ENCODE results near the gene RBMS3.
A peak's percentile ranks its signal among the peaks of the same experiment; 100 is the strongest.

Gene RBMS3

DNA sequence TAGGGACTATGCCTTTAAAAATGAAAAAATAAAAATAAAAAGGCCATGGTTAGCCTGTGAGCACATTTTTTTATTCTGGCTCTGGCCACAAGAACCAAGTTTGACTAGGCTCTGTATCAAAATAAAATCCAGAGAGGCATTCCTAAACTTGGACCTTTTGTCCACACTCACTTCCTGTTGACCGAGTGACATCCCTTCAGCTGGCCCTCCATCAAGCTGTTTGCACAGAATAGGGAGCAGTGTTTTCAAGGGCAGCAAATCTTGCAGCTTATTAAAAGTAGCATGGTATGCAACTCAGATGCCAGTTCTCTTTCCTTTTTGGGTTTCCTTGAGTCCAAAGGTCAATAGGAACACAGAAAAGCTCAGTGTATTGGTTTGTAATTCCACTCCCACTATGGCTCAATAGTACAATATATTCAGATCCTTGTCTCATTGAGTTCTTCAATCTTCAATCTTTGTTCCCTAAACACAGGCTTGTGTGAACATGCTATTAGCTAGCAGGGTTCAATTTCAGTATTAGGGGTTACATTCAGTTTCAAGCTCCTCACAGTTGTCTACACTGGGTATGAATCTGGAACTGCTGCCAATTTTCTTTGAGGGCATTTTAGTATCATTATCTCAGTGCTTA lies 244.5 kb downstream of the RBMS3 start:
- DNase-seq (ENCODE audit: low spot score), result peak; percentile 45

GRCh38 chr3:29527246-29527645 lies 246.4 kb downstream of the RBMS3 start:
- no peak for DNase-seq (ENCODE audit: low spot score)

- DNase-seq (ENCODE audit: low spot score), result no peak
These were observed 250.8 kb downstream of the RBMS3 start for GRCh38 chr3:29531644-29532043.

DNA sequence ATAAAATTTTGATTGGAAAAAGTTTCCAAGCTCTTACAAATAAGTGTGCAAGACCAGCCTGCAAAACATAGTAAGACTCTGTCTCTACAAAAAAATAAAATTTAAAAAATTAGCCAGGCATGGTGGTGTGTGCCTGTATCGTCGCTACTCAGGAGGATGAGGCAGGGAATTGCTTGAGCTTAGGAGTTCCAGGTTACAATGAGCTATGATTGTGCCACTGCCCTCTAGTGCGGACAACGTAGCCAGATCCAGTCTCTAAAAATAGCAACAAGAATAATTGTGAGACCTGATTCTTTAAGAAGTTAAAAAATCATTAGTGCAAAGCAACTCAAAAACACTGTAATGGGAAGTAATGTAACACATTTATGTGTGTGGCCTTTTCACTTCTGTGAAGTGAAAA lies 251.6 kb downstream of the RBMS3 start:
- DNase-seq (ENCODE audit: low spot score), result no peak

GRCh38 chr3:29534006-29534405 lies 253.1 kb downstream of the RBMS3 start:
- DNase-seq (ENCODE audit: low spot score), result no peak

- DNase-seq (ENCODE audit: low spot score), result no peak
These were observed 255.3 kb downstream of the RBMS3 start for GRCh38 chr3:29536016-29536758.

DNA sequence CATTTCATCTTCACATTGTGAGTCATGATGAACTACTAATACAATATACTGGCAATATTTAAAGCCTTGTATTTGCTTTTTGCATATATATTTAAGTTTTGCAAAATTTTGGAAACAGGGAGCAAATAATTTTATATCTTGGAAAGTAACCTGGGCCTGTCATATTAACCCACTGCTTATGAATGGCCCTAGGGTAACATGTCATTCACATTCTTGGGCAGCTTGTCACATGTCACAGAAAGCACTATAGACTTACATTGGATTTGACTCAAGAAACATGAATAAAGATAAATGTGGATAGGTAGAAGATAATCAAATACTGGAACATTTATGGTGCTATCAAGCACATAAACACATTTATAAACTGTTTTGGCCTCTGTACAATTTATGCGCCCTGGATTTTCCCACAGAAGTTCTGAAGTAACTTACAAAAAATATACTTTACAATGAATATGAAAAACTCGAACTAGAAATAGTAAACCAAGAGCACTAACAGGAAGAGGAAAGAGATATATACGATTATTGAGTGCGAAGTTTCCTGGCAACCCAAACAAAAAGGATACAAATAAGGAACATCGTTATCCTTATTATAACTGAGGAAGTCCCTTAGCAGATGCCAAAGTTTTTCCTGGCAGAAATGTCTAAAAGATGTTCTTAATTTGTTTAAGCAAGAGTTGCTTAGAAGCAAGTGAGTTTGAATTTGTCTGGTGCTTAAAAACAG lies 257.2 kb downstream of the RBMS3 start:
- DNase-seq (ENCODE audit: low spot score), result no peak

- no peak for DNase-seq (ENCODE audit: low spot score)
These were observed 257.7 kb downstream of the RBMS3 start for GRCh38 chr3:29538610-29538958.

- DNase-seq (ENCODE audit: low spot score), result no peak
These were observed 259.7 kb downstream of the RBMS3 start for GRCh38 chr3:29540544-29540943.

GRCh38 chr3:29544701-29545363 lies 264.0 kb downstream of the RBMS3 start:
- no peak for DNase-seq (ENCODE audit: low spot score)

DNA sequence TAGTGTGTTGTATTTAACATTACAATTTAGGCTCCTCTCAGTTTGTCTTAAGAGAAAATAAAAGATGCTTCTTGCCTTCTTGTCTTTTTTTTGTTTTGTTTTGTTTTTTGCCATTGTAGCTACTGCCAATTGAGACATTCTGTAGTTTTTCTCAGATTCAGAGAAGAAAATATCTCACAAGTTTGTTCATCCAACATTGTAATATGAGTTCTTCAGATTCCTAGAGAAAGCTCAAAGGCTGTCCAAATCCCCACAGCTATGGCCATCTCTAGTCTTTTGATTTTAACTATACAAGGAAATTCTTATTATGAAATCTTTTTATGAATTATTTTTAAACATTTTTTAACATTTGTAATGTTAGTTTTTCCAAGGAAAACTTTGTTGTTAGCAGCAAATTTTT lies 264.7 kb downstream of the RBMS3 start:
- no peak for DNase-seq (ENCODE audit: low spot score)

GRCh38 chr3:29552051-29552450 lies 271.2 kb downstream of the RBMS3 start:
- DNase-seq (ENCODE audit: low spot score), result peak; percentile 21

GRCh38 chr3:29554566-29554965 lies 273.7 kb downstream of the RBMS3 start:
- DNase-seq (ENCODE audit: low spot score), result no peak

DNA sequence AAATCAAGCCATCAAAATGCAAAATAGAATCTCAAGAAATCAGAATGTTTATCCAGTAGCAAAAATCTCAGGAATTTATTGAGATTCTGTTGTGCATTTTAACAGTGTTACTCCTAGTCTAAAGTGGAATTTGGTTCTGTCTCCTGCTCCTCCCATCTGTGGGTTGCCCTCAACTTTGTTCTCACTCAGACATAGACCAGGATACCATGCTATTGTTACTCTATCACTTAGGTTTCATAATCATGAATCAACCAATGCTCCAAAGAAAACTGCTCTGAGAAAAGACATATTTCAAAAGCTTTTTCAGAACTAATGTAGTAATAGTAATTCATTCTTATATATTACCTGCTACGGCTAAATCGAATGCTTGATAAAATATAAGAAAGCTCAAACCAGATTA lies 274.7 kb downstream of the RBMS3 start:
- DNase-seq (ENCODE audit: low spot score), result no peak

DNA sequence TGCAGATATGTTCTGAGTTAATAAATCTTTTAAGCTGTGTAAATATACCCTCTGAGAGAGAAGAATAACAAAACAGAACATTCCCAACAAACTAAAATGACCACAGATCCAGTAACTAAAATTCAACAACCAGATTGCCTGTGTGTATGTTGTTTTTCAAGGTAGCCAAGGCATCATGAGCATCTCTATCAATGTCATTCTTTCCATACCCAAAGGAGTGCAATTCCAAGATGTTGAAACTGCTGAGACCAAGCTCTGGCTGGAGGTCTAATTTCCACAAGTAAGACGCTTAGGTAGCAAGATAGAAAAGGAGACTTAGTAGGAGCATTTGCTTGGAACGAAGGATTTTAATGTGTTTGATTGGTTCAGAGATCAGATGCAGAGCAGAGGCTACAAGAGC lies 276.3 kb downstream of the RBMS3 start:
- no peak for DNase-seq (ENCODE audit: low spot score)

- DNase-seq (ENCODE audit: low spot score), result no peak
These were observed 277.0 kb downstream of the RBMS3 start for GRCh38 chr3:29557825-29558224.

DNA sequence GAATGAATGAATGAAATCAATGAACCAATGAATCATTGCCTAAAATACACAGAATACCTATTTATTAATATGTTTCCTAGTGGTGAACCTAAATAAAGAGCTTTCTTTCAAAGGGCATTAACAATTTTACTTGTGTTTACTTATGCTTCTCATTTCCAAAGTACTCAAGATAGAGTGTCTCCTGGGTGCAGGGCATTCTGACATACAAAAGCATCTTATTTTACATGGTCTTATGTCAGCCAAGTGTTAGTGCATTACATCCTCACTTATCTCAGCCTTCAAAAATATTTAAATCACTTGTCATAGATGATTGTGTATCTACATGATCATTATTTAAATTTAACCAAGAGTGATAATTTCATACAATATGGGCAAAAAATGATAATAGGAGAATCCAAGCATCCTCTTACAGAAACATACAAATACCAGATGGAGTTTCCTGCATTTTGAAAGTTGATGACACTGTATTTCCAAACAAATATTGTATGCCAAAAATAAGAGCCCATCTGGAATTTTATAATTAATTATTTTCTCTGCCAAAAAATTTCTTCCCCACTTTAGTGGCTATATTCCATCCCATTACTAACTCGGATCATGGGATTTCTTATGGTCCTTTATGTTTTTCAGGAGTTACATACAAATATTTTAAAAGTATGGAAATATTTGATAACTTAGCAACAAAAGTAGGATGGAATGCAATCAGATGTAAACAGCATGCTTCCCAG lies 279.0 kb downstream of the RBMS3 start:
- DNase-seq (ENCODE audit: low spot score), result no peak

DNA sequence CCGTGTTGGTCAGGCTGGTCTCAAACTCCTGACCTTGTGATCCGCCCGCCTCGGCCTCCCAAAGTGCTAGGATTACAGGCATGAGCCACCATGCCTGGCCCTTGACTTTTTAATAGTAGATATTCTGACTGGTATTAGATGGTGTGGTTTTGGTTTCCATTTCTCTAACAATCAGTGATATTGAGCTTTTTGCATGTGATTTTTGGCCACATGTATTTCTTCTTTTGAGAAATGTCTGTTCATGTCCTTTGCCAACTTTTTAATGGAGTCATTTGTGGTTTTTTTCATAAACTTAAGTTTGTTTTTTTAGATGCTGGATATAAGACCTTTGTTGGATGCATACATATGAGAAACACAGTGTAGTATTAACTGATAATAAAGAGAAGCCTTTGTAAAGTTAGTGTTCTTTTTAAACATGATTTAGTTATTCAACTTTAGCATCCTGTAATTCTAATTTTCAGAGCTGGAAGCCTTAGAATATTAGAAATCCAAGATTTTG lies 280.8 kb downstream of the RBMS3 start:
- DNase-seq (ENCODE audit: low spot score), result no peak

DNA sequence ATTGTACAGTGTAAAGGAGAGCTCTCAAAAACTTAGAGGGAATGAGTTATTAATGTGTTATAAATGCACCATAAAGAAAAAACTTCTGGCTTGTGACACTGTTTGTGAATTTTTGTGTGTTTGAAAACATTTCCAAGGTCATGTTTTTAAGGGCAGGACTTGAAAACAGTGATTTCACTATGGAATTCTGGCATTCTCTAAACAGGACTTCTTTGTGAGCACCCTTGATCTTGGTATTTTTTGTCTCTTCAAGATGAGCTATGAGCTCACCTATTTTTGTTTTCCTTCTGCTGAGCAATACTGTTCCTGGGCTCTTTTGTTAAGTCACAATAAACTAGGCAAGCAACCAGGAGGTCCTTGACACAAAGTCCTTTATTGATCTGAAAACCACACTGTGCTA lies 284.4 kb downstream of the RBMS3 start:
- DNase-seq (ENCODE audit: low spot score), result no peak

DNA sequence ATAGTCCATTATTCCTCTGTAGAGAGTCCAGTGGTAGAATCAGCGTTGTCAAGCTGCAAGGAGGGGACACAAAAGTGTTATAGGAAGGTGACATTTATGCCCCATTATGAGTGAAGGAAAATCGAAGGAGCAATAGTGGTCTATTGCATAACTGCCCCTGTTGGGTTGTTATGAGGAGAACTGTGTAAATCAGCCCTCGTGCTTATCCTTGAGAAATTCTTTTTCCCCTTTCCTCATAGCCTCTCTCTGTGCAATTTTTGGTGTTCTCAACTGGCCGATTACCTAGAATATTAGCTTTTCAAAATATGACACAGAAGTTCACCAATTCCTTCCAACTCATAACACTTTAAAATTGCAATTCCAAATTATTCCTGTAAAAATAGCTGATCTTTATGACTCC lies 286.6 kb downstream of the RBMS3 start:
- DNase-seq (ENCODE audit: low spot score), result no peak

GRCh38 chr3:29568355-29568754 lies 287.5 kb downstream of the RBMS3 start:
- DNase-seq (ENCODE audit: low spot score), result no peak

DNA sequence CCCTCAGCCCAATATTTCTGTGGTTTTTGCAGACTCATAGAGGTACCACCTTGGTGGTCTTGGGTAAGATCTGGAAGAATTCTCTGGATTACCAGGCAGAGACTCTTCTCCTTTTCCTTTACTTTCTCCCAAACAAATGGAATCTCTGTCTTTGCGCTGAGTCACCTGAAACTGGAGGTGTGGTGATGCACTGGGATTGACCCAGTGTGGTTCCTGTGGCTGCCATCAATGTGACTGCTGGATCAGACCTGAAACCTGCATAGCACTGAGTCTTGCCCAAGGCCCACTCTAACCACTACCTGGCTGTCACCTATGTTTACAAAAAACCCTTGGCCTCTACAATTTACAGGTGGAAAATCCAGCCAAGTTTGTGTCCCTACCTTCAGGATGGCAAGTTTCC lies 295.3 kb downstream of the RBMS3 start:
- DNase-seq (ENCODE audit: low spot score), result no peak

All from hepatic stellate cell (primary cell).